Stimulated activated CD4-positive, alpha-beta T cell treated with anti-CD3 and anti-CD28 coated beads, Interleukin-12 subunit alpha, Interleukin-12 subunit beta, amount 100 ng/mL, for 24 hours (primary cell): ENCODE results near the gene SIK3.

ENCODE experiments used
- DNase-seq, 2 experiments: peaks; one replicate each; pipeline ENCODE4 v3.0.0-alpha.2; 2020; ENCODE audit warnings: low read depth in 2 of 2

SIK3 gene

DNA sequence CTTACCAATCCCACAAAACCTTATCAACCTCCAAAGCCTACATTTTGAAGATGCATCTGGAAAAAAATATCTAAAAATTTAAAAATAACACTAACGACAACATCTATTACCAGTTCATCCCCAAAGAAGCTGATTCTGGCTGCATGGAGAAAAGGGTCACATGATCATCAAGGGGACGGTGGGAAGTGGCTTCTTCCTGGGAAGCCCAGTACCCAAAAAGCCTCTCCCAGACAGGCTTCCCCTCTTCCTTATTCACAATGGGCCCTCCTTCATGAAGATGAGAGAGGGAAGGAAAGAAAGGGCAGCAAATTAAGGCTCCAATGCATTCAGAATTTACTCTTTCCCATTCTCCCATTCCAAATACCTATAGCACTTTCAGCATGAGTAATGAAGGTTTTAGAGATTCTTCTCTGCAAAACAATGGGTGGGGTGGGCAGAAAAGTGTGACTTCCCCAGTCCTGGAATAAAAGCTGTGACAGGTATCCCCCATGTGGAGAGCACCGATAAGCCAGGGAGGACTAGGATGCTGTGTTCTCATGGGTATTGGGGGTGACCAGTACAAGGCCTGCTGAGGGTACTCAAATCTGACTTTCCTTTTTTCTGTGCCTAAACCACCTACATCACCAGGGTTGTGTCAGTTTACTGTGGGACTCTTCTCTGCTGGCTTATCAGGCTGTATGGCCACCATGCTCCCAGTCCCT, 88.2 kb downstream of the SIK3 start:
- DNase-seq = no peak

DNA sequence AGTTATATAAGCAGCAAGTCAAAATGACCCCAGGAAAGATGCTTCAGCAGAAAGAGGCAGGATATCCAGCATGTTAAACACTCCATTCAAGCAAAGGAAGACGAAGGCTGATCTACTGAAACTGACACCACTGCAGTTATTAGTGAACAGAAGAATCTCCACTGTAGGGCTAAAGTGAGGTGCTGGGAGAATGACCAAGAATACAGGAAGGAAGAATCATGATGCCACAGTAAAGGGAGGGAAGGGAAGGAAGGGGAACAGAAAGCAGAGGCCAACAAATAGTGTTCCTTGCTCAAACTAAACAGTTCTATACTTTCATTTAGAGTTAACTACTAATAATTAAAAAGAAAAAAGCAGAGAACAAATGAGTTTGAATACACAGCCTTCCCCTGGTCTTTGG, 92.5 kb downstream of the SIK3 start:
- no peak for DNase-seq

DNA sequence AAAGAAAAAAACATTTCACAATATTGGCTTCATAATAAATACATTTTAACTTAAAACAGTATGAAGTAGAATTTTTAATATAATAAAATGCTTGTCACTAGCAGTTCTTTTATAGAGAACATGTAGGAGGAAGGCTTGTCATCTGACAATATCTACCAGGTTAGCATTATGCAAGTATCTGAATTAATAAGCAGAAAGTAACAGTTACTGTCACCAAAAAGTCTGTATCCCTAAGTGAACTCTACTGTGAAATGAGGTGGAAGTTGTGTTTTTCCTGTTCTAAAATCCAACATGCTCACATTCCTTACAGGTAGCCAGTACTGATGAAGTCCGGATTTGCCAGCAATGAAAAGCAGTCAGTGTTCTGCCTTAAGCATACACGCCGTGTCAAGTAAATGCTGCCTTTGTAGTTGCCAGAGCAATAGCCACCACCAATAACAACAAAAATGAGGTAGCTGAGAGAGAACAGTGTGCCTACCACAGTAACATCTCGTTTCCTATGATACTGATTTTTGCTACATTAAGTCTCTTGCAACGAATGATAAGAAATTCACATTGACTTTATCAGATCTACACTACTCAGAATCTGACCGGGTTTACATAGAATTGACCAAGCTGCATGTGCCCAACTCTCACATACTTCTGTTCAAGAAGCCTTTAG, 95.5 kb downstream of the SIK3 start:
- no peak for DNase-seq

DNA sequence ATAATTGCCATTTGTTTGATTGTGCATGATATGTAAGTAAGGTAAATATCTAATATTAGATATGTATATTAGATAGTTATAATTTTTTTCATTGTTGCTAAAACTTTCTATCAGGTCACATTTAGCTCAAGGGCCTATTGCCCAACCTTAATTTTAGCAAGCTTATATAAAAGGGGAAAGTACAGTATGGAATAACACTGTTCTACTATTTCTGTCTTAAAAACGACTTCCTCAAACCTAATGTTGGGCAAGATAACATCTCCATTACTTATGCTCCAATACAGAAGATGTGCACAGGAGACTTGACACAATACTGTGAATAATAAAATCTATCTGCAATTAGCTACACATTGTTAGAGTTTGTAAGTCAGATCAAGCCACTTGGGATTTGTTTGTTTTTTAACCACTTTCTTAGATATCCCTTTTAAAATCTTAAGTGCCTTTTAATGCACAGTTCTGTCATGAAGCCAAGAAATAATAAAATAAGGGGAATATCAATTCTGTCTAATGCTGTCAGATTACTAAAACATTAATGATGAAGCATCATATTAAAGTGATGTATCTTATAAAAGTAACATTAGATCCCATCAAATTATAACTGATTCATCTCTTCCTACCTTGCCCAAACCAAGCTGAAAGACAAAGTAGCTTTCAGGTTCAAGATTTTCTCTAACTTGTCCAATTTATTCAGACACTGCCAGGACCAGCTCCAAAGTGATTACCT, 98.1 kb downstream of the SIK3 start:
- DNase-seq = no peak

DNA sequence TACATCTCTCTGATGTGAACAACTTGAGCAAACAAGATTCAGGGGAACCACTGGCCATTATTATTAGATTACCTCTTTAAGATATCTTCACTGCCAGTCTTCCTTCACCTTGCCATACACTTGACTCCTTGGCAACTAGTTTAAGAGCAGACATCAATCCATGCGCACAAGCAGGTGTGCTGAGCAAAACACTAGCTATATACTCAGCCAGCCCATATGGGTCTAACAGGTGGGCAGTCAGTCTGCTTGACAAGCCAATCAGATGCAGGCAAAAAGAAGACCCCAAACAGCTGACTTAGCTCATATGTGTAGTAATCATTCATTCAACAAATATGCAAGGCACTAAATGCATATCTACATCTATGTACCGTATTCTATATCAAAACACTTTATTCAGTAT, 101.2 kb downstream of the SIK3 start:
- DNase-seq = no peak

DNA sequence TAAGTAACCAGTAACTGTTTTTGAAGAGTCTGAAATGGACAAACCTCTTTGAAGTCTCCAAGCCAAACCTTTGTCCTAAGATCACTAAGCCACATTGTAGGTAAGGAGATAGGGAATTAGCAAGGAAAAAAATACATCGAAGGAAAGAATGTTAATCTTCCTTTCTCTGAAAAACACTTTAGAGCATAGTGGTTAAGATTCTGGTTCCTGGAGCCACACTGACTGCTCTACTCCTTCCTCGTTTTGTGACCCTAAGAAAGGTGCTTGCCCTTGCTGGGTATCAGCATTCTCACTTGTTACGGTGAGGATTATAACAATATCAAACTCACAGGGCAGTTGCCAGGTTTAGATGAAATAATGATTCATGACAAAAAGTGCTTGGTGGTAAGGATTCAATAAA, 104.0 kb downstream of the SIK3 start:
- DNase-seq = no peak

DNA sequence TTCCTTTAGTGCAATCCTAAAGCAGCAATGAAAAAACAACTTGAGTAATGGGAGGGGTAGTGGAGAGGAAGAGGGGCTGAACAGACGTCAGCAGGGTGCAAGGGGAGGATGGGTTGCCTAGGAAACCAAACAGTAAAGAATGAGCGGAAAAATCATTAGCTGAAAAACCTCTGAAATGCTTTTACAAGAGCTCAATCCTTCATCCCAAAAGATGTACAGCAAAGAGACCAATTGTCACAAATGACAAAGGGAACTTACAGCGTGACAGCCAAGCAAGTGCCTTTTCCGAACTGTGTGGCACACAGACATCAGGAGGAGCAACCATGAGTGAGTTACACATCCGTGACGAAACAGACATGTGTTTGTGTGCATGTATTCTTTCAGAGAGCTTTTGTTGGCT, 104.6 kb downstream of the SIK3 start:
- no peak for DNase-seq

DNA sequence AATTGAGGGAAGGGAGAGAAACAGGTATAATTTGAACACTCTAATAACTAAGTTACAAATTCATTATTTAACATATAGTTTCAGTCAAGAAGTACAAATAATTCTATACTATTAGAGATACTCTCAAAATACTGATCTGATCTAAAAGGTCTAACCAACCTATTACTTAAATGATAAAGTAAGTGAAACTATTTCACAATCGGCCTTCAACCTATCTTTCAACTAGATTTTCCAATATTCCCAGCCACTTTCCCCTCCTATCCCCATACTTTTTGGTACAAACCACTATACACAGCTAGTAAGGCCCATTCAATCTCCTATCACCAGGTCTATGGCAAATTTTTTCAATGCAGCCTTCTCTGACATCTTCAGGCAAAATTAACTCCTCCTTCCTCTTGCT, 106.7 kb downstream of the SIK3 start:
- DNase-seq = no peak

DNA sequence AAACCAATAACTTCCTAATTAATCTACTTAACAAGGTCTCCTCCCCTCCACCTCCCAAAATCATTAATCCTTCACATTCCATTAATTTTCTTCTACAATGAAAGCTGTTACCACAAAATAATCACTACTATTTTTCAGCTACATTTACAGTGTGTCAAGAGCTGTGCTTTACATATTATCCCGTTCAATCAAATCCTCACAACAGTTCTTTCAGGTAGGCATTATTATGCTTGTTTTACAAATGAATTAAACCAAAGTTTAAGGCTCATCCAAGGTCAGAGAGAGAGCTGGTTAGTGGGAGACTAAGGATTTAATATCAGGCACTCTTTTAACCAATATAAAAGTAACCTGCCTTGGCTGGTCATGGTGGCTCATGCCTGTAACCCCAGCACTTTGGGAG, 107.4 kb downstream of the SIK3 start:
- no peak for DNase-seq

DNA sequence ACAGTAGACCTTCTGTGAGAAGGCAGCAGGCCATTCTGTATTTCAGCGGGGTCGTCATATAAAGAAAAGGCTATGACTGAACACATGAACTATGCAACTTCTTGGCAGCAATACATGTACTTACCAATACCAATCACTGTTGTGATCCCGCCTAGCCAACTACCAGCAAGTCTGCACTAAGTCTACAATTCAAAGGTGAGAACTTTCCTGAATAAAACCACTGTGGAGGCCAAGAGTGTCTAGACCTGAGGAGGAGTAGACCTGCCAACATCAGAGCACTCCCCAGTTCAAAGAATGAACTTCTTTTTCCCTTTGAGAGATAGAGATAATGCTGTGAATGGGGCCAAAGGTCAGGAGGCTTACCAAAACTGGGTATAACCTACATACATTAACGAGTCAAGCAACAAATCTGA, 108.2 kb downstream of the SIK3 start:
- DNase-seq = no peak

DNA sequence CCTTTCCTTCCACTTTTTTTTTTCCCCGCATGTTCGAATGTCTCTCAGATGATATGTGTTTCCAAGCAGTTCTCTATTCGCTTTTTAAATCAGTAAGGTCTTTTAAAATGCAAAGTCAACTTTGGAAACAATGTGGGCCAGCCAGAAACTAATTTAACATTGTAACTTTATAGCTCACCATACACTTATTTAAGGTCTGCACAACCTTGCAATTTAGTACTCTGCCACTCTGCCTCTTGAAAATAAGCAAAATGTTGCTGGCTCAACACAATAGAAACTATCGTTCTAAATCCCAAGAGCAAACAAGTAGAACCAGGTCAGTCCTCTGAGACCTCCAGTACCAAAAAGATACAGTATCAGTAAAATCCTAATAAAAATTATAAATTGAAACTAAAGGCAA, 109.0 kb downstream of the SIK3 start:
- DNase-seq = no peak

DNA sequence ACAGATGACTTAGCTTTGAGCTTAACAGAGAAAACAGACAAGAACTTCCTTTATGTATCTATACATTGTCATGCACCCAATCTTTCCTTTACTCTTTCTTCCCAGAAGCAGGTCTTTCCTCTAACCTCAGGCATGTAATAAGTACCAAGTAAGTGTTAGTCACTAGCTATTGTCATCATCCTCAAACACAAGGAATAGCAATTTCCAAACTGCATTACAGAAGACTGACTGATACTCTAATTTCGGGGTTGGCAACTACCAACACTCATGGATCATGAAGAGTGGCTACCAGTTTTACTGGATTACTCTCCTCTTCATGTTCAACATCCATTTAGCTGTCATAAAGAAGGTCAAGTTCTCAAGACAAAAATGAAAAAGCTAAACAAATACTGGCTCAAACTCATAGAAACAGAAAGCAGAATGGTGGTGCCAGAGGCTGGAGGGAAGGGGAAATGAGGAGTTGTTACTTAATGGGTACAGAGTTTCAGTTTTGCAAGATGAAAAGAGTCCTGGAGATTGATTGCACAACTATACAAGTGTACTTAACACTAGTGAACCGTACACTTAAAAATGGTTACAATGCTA, 111.6 kb downstream of the SIK3 start:
- DNase-seq = no peak

DNA sequence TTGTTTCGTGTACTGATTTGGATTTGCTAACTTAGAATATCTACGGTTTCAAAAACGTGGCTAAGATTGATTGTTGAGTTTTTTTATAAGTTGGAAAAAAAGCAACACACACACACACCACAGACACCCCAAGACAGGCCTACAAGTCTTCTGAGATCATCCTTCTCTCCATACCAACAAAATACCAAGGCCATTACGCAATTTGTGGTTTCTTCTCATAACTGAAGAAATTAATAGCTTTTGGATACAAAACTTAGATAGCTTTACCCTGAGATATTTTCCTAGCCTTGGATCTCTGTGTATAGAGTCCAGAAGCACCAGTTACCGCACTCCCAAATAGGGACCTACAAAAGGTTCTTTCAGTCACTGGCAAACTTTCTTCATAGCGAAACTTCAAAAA, 113.6 kb downstream of the SIK3 start:
- DNase-seq = no peak

DNA sequence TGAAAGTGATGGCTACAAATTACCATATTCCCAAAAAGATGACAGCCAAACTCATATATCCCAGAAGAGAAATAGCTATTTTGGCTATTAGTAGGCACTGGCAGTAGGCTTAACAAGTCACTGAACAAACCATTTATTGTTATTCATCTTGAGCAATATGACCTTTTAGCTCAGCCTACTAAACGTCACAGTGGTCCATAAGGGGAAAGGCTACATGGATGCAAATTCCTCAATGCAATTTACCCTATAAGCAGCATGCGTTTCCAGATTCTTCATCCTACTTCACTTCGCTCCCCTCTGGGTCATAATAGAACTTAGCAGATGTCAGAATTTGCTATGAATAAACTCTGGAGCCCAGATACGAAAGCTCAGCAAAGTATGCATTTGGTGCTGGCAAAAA, 114.0 kb downstream of the SIK3 start:
- DNase-seq = no peak

DNA sequence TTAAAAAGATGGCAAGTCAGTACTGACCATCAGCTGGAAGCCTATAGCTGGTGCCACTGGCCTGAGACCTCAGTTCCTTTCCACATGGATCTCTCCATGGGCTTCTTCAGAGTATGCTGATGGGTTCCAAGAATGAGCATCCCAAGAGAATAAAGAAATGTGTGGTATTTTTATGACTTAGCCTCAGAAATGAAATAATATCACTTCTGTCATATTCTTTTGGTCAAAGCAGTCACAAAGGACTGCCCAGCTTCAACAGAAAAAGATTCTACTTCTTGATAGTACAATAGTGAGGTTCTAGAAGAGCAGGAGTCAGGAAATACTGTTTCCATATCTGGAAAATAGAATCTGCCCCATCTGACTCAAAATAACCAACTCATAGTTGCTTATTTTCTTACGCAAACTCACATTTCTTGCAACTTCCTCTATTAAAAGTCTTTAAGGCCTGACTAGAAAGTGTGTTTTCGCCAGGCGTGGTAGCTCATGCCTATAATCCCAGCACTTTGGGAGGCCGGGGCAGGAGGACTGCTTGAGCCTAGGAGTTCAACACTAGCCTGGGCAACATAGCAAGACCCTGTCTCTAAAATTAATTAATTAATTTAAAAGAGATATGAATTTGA, 116.9 kb downstream of the SIK3 start:
- no peak for DNase-seq

DNA sequence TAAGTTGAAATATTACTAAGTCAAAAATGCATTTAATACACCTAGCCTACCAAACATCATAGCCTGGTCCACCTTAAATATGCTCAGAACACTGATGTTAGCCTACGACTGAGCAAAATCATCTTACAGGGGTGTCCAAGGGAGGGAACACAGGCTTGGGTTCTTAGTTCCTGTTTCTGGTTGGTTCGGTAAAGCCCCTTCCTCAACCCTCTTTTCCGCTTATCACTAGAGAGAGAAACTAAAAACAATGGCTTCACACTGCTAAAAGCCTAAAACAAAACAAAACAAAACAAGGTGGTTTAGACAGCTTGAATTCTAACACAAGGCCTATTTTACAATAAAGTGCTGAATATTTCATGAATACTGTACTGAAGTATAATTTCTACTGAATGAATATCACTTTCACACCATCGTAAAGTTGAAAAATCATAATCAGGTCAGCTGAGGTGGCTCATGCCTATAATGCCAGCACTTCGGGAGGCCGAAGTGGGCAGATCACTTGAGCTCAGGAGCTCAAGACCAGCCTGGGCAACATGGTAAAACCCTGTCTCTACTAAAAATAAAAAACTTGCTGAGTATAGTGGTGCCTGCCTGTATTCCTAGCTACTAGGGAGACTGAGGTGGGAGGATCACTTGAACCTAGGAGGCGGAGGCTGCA, 118.0 kb downstream of the SIK3 start:
- DNase-seq = no peak

DNA sequence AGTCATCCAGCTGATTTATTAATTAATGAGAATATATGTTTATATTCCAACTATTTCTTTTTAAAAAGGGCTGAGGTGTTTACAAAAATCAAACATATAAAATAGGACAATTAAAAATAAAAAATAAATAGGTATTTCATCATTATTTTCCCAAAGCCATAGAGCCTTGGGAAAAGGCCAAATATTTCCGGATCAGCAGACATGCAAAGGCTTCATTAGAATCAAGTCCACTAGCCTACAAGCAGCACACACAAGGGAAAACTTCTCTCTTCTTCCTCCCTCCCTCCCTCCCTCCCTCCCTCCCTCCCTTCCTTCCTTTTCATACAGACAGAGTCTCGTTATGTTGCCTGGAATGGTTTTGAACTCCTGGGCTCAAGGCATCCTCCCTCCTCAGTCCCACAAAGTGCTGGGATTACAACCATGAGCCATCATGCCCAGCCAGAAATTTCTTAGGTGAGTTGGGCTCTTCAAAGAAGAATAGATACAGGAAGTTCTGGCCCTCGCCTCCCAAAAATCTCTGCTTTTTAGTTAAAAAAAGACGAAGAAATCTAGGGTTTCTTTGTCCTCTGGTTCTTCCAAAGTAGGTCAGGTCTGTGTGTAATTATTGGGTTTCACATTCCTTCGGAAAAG, 121.2 kb downstream of the SIK3 start:
- DNase-seq = no peak

DNA sequence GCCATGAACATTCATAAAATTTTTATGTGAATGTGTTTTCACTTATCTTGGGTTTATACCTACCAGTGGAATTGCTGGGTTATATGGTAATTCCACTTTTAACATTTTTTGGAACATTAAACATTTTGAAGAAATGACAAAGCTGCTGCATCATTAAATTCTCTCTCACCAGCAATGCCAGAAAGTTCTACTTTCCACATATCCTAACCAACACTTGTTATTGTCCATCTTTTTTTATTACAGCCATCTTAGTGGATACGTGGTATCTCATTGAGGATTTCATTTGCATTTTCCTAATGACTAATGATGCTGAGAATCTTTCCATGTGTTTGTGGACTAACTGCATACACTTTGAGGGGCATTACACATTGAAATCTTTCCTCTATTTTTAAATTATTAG, 122.6 kb downstream of the SIK3 start:
- DNase-seq = no peak

DNA sequence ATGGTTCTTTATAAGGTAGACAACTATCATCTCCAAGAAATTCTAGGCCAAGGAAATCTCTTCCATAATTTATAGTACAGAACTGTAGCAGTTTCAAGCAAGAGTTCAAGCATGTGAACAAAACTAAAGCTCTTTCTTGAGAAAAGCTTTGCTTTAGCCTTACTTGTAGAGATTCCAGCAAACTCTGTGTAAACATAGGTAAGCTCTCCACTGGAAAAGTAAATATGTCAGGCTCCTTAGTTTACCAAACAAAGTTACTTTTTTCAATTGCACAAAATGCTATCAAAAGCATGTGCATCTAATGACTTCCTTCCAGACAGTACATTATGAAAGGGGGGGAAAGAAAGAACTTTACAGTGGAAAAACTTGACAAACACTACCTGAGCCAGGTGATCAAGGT, 125.0 kb downstream of the SIK3 start:
- no peak for DNase-seq

DNA sequence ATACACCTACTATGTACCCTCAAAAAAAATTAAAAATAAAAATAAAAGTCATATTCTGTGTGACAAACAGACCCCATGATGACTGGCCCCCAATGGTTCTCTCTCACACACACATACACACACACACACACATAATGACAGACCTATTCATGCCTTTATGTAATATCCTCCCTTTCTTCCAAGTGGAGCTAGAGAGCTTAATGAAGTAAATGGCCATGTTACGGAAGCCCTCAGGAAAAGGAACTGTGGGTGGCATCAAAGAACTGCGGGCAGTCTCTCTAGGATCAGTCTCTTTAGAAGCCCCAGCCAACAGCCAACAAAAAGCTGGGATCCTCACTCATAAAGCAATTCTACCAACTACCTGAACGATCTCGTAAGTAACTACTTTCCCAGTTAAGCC, 125.5 kb downstream of the SIK3 start:
- no peak for DNase-seq
